Heart left ventricle (tissue), 16 donors: ENCODE measurements around the gene MAP3K9. TPM values are rescaled to one million over a fixed set of nuclear protein-coding genes. Genes with fewer than 3 reads are reported as not detected.

Experiments used
- ATAC-seq, 4 donors: fragments of 200-7000 bp; cut with Tn5 transposase; one replicate each; pipeline ENCODE4 v1.9.1; 2020 to 2022; ENCODE audit warnings: moderate library complexity in 4 of 4, mild to moderate bottlenecking in 3 of 4, moderate number of reproducible peaks in 1 of 4
- DNase-seq, 5 donors: peaks; one replicate each; pipeline ENCODE4 v3.0.0-alpha.2; 2020
- H3K27ac ChIP-seq, 12 donors: fragments of 200-600 bp; sonication (generic) in 4 of 12; one replicate each; pipeline versions ENCODE4 v1.5.0 to v1.8.0; 2016 to 2022; ENCODE audit warnings: mild to moderate bottlenecking in 2 of 12
- H3K27me3 ChIP-seq, 9 donors: fragments of 200-600 bp; sonication (generic) in 2 of 9; one replicate each; pipeline versions ENCODE4 v1.5.1 to v1.8.0; 2016 to 2022; ENCODE audit warnings: mild to moderate bottlenecking in 3 of 9
- H3K36me3 ChIP-seq, 9 donors: fragments of 200-600 bp; sonication (generic) in 2 of 9; one replicate each; pipeline versions ENCODE4 v1.5.0 to v1.8.0; 2018 to 2022; ENCODE audit warnings: mild to moderate bottlenecking in 2 of 9
- H3K4me1 ChIP-seq, 12 donors: fragments of 200-600 bp; sonication (generic) in 4 of 12; one replicate each; pipeline versions ENCODE4 v1.5.0 to v1.8.0; 2016 to 2022; ENCODE audit warnings: mild to moderate bottlenecking in 3 of 12
- H3K4me3 ChIP-seq, 12 donors: fragments of 200-600 bp; sonication (generic) in 4 of 12; one replicate each; pipeline versions ENCODE4 v1.5.0 to v1.8.0; 2017 to 2022; ENCODE audit warnings: mild to moderate bottlenecking in 9 of 12, moderate library complexity in 4 of 12
- H3K9me3 ChIP-seq, 12 donors: fragments of 200-600 bp; sonication (generic) in 4 of 12; one replicate each; pipeline versions ENCODE4 v1.5.0 to v1.8.0; 2016 to 2022; ENCODE audit warnings: mild to moderate bottlenecking in 1 of 12
- CTCF ChIP-seq, 12 donors: fragments of 200-600 bp; sonication (generic) in 4 of 12; IDR thresholded peaks; one replicate each; pipeline versions ENCODE4 v1.5.0 to v1.8.0; 2018 to 2022; ENCODE audit warnings: antibody characterized with exemption in 12 of 12, mild to moderate bottlenecking in 5 of 12
- POLR2A ChIP-seq, 2 donors: fragments of 450-650 bp; IDR thresholded peaks; one replicate each; pipeline ENCODE4 v1.6.1; 2017; ENCODE audit warnings: antibody characterized with exemption in 2 of 2, mild to moderate bottlenecking in 2 of 2, moderate library complexity in 2 of 2
- WGBS, 4 donors: extraction: QIAGEN DNeasy Blood & Tissue Kit in 2 of 4; methylation state at CpG; one replicate each; pipeline versions ENCODE4 v1.1.5 to v1.1.7; 2013 to 2018; 5-methylcytosine and 5-hydroxymethylcytosine counted together
- intact Hi-C, 10 donors: fragments of 100-400 bp; cut with DNase I; formaldehyde crosslinking; loops; one replicate each; pipeline versions ENCODE4 v1.11.1 to v1.14.2; 2022
- polyA plus RNA-seq, 2 donors: library from polyadenylated mRNA; stranded (reverse); fragments of 200-250 nt; gene quantifications; one replicate each; pipeline ENCODE4 v1.2.3, GENCODE V29; 2013
- total RNA-seq, 9 donors: library from RNA; depleted of rRNA in 2 of 9; stranded (reverse); fragments of >200 nt in 2 of 9; fragmentation: NEBNext Ultra II Directional in 3 of 9; extraction: Animal tissue kit (Norgen Biotek cat#: 25700) in 3 of 9; gene quantifications; one replicate each; pipeline versions ENCODE4 v1.1.0 to v1.2.4, GENCODE V29; 2016 to 2023
- donor health status: ischemic (EF 13 %, LVEDD 7.1; RV severe dilation, severe dysfunction).
- donor health status: healthy with polysubstance abuse.
- donor health status: DM: no; HTN: yes; CAD: no.
- donor health status: DM: no; HTN: no; CAD: no.
- donor health status: ischemic (EF 25% LVEDD 6.9; RV normal size, moderate dysfunction).
- donor health status: ischemic (EF 25% LVEDD 5.7; RV mildly dilated, moderate dysfunction).
- donor health status: healthy.
- donor health status: DM: yes; HTN: yes; CAD: no.
- donor health status: ischemic (EF 35%, LVEDD 5.7; RV mildly dilated, moderate dysfunction).
- donor health status: nonischemic (EF 11% LVEDD 7.7; RV severe dilation, severe dysfunction).
- donor health status: DM: yes; HTN: yes; CAD: no.
- donor health status: PGD.
- donor health status: ischemic (EF 29% LVEDD 5.4; RV normal size, mild dysfunction).
- donor health status: nonischemic (EF 23%, LVEDD 6.1; RV moderate dilation, normal function).

The MAP3K9 gene
- total and polyA plus RNA-seq, 11 donors: 0.91 to 3.8 (median 1.7) TPM

- no peak for ATAC-seq
- WGBS, 4 donors: 81 to 88% (median 84%) methylated on average over 3 of the region's 3 CpGs
Observed at GRCh38 chr14:70748422-70748821, 60.9 kb downstream of the MAP3K9 start.

GRCh38 chr14:70744641-70745040 is 64.7 kb downstream of the MAP3K9 start:
- no peak overlapping the region for H3K4me3 ChIP-seq
- DNase-seq: no peak
- H3K27ac ChIP-seq: no peak overlapping the region
- no peak for TF ChIP-seq POLR2A (IDR thresholded peaks at IDR 0.05)
- TF ChIP-seq CTCF (IDR thresholded peaks at IDR 0.05): no peak
- 79 to 91% (median 80%) methylated on average over 2 of the region's 2 CpGs for WGBS, 4 donors
- H3K9me3 ChIP-seq: no peaks in the 10 kb centered on the region
- no peak for ATAC-seq
- no peaks in the 10 kb centered on the region for H3K36me3 ChIP-seq
- no peaks in the 10 kb centered on the region for H3K4me1 ChIP-seq
- intact Hi-C loops: no loop called here
- no peaks in the 10 kb centered on the region for H3K27me3 ChIP-seq

More at GRCh38 chr14:70748422-70748821, 60.9 kb downstream of the MAP3K9 start:
- TF ChIP-seq CTCF (IDR thresholded peaks at IDR 0.05) (no peak), POLR2A (IDR thresholded peaks at IDR 0.05) (no peak)
- no peak for DNase-seq
- no peak overlapping the region for H3K27ac ChIP-seq
- no peaks in the 10 kb centered on the region for H3K27me3 ChIP-seq
- intact Hi-C loops: no loop called here
- H3K36me3 ChIP-seq: peaks cover 0 to 3% (median 0%) of the 10 kb centered on the region in 9 donors
- H3K4me3 ChIP-seq: no peak overlapping the region
- H3K9me3 ChIP-seq: no peaks in the 10 kb centered on the region
- H3K4me1 ChIP-seq: no peaks in the 10 kb centered on the region

- DNase-seq (no peak), ATAC-seq (no peak)
- 89 to 95% (median 92%) methylated on average over 14 of the region's 14 CpGs for WGBS, 4 donors
Observed at GRCh38 chr14:70742316-70742715, 67.0 kb downstream of the MAP3K9 start.

GRCh38 chr14:70741482-70741881 is 67.8 kb downstream of the MAP3K9 start:
- Histone ChIP-seq H3K36me3 (no peaks in the 10 kb centered on the region), H3K9me3 (no peaks in the 10 kb centered on the region), H3K27me3 (no peaks in the 10 kb centered on the region), H3K27ac (no peak overlapping the region), H3K4me1 (no peaks in the 10 kb centered on the region), H3K4me3 (no peak overlapping the region)
- TF ChIP-seq CTCF (IDR thresholded peaks at IDR 0.05) (no peak), POLR2A (IDR thresholded peaks at IDR 0.05) (no peak)
- no peak for DNase-seq
- intact Hi-C loops: no loop called here
- 68 to 88% (median 76%) methylated on average over 6 of the region's 6 CpGs for whole genome bisulfite sequencing, 4 donors
- no peak for ATAC-seq

More at GRCh38 chr14:70742316-70742715, 67.0 kb downstream of the MAP3K9 start:
- Histone ChIP-seq H3K4me3 (no peak overlapping the region), H3K36me3 (no peaks in the 10 kb centered on the region), H3K27ac (no peak overlapping the region), H3K27me3 (no peaks in the 10 kb centered on the region), H3K4me1 (no peaks in the 10 kb centered on the region), H3K9me3 (no peaks in the 10 kb centered on the region)
- TF ChIP-seq POLR2A (IDR thresholded peaks at IDR 0.05): no peak
- no peak for TF ChIP-seq CTCF (IDR thresholded peaks at IDR 0.05)
- intact Hi-C loops: no loop called here
